Upper lobe of right lung (tissue), 1 donor: ENCODE results near the gene CD4. TPM values are rescaled to one million over a fixed set of nuclear protein-coding genes. Genes with fewer than 3 reads are reported as not detected.
A peak's percentile ranks its signal among the peaks of the same experiment; 100 is the strongest.

Source experiments
- ATAC-seq: fragments of 200-7000 bp; cut with Tn5 transposase; one replicate; pipeline ENCODE4 v1.9.1; 2020; ENCODE audit warnings: mild to moderate bottlenecking, moderate library complexity
- DNase-seq: peaks from one replicate; pipeline ENCODE4 v3.0.0-alpha.2; 2020
- H3K27ac ChIP-seq: fragments of 200-600 bp; one replicate; pipeline ENCODE4 v1.8.0; 2022
- H3K27me3 ChIP-seq: fragments of 200-600 bp; one replicate; pipeline ENCODE4 v1.8.0; 2022; ENCODE audit warnings: mild to moderate bottlenecking
- H3K36me3 ChIP-seq: fragments of 200-600 bp; one replicate; pipeline ENCODE4 v1.8.0; 2022
- H3K4me1 ChIP-seq: fragments of 200-600 bp; one replicate; pipeline ENCODE4 v1.8.0; 2022
- H3K4me3 ChIP-seq: fragments of 200-600 bp; one replicate; pipeline ENCODE4 v1.8.0; 2022; ENCODE audit warnings: mild to moderate bottlenecking
- H3K9me3 ChIP-seq: fragments of 200-600 bp; one replicate; pipeline ENCODE4 v1.8.0; 2022
- CTCF ChIP-seq: fragments of 200-600 bp; IDR thresholded peaks from one replicate; pipeline ENCODE4 v1.8.0; 2022; ENCODE audit warnings: antibody characterized with exemption
- intact Hi-C: fragments of 100-400 bp; cut with DNase I; formaldehyde crosslinking; loops from one replicate; pipeline ENCODE4 v1.11.0; 2022
- total RNA-seq: library from RNA; stranded (reverse); fragmentation: NEBNext Ultra II Directional; extraction: Animal tissue kit (Norgen Biotek cat#: 25700); gene quantifications from one replicate; pipeline ENCODE4 v1.2.1, GENCODE V29; 2021
- donor health status: DM: no; HTN: yes; CAD: no; lungs with severe emphysema.

CD4 gene
- total RNA-seq, 1 donor from 2014 or later: 67.6 TPM

- no peak for ATAC-seq
These were observed 27.8 kb downstream of the CD4 start for GRCh38 chr12:6817098-6817497.

GRCh38 chr12:6817662-6818157 lies 28.4 kb downstream of the CD4 start:
- intact Hi-C loops: no loop called here
- DNase-seq (no peak), ATAC-seq (no peak)
- H3K36me3 ChIP-seq: no peaks in the 10 kb centered on the region
- no peak for TF ChIP-seq CTCF
- H3K4me3 ChIP-seq: no peak overlapping the region
- H3K27ac ChIP-seq: no peak overlapping the region
- no peaks in the 10 kb centered on the region for H3K9me3 ChIP-seq
- H3K27me3 ChIP-seq: no peaks in the 10 kb centered on the region
- H3K4me1 ChIP-seq: peaks cover 6% of the 10 kb centered on the region

More at GRCh38 chr12:6817098-6817497, 27.8 kb downstream of the CD4 start:
- no peaks in the 10 kb centered on the region for H3K9me3 ChIP-seq
- intact Hi-C loops: no loop called here
- H3K27me3 ChIP-seq: no peaks in the 10 kb centered on the region
- H3K27ac ChIP-seq: no peak overlapping the region
- no peak for DNase-seq
- no peaks in the 10 kb centered on the region for H3K36me3 ChIP-seq
- peaks cover 6% of the 10 kb centered on the region for H3K4me1 ChIP-seq
- TF ChIP-seq CTCF: no peak
- no peak overlapping the region for H3K4me3 ChIP-seq

- Histone ChIP-seq H3K36me3 (no peaks in the 10 kb centered on the region), H3K27me3 (no peaks in the 10 kb centered on the region), H3K4me3 (no peak overlapping the region), H3K4me1 (peaks cover 6% of the 10 kb centered on the region), H3K9me3 (no peaks in the 10 kb centered on the region), H3K27ac (no peak overlapping the region)
- ATAC-seq (peak; percentile 3), DNase-seq (no peak)
- intact Hi-C loops: no loop called here
- no peak for TF ChIP-seq CTCF
These were observed 28.9 kb downstream of the CD4 start for GRCh38 chr12:6818222-6818621.

- H3K4me1 ChIP-seq: peaks cover 6% of the 10 kb centered on the region
- no peaks in the 10 kb centered on the region for H3K9me3 ChIP-seq
- no peak overlapping the region for H3K27ac ChIP-seq
- H3K4me3 ChIP-seq: no peak overlapping the region
- no peaks in the 10 kb centered on the region for H3K27me3 ChIP-seq
- ATAC-seq: no peak
- no peak for DNase-seq
- no peaks in the 10 kb centered on the region for H3K36me3 ChIP-seq
- TF ChIP-seq CTCF: no peak
- intact Hi-C loops: no loop called here
These were observed 29.3 kb downstream of the CD4 start for GRCh38 chr12:6818645-6819044.

- H3K4me1 ChIP-seq: peaks cover 6% of the 10 kb centered on the region
- no peak overlapping the region for H3K4me3 ChIP-seq
- no peaks in the 10 kb centered on the region for H3K9me3 ChIP-seq
- intact Hi-C loops: loop anchor here (10.0 kb wide), 1 partner anchor 85 kb away; no protein-coding TSS in a partner anchor
- no peak for DNase-seq
- no peak for TF ChIP-seq CTCF
- H3K27ac ChIP-seq: no peak overlapping the region
- ATAC-seq: no peak
- no peaks in the 10 kb centered on the region for H3K27me3 ChIP-seq
- H3K36me3 ChIP-seq: no peaks in the 10 kb centered on the region
These were observed 30.0 kb downstream of the CD4 start for GRCh38 chr12:6819106-6820030.
